ENCODE results near the gene TBC1D24.
"Not testable (repeated sequence)": the region's sequence is repeated elsewhere in the genome, so short reads cannot be mapped to it uniquely, and the experiment has no call there.

TBC1D24 gene

GRCh38 chr16:2539845-2540458, 65.0 kb downstream of the TBC1D24 start:
- not testable (repeated sequence) for DNase-seq; H3K27ac ChIP-seq (ENCODE audit: low read length)
- H3K79me2 ChIP-seq (ENCODE audit: low read length), result peaks cover 49% of the 10 kb centered on the region

GRCh38 chr16:2540912-2541311, 66.0 kb downstream of the TBC1D24 start:
- H3K9me2 ChIP-seq (replicated peaks; ENCODE audit: insufficient read depth, low read length); H3K9ac ChIP-seq (ENCODE audit: low read length); H3K4me2 ChIP-seq (ENCODE audit: low read depth, low read length); H3K27me3 ChIP-seq (replicated peaks; ENCODE audit: insufficient read depth, low read length); H3F3A ChIP-seq (ENCODE audit: insufficient read depth, low read length); H3K4me1 ChIP-seq (ENCODE audit: low read length); H3K27ac ChIP-seq (ENCODE audit: low read length); DNase-seq; H3K4me3 ChIP-seq (ENCODE audit: low read length); H3K36me3 ChIP-seq (replicated peaks; ENCODE audit: insufficient read depth, low read length); H3K9me3 ChIP-seq (replicated peaks; ENCODE audit: insufficient read depth, low read length); H2AFZ ChIP-seq (ENCODE audit: low read length); H4K20me1 ChIP-seq (ENCODE audit: insufficient read depth, low read length): not testable (repeated sequence)
- peaks cover 59% of the 10 kb centered on the region for H3K79me2 ChIP-seq (ENCODE audit: low read length)

More at GRCh38 chr16:2539845-2540458, 65.0 kb downstream of the TBC1D24 start:
- H3K4me3 ChIP-seq (ENCODE audit: low read length); H3K9me2 ChIP-seq (replicated peaks; ENCODE audit: insufficient read depth, low read length); H4K20me1 ChIP-seq (ENCODE audit: insufficient read depth, low read length); H3K27me3 ChIP-seq (replicated peaks; ENCODE audit: insufficient read depth, low read length); H3K36me3 ChIP-seq (replicated peaks; ENCODE audit: insufficient read depth, low read length); H3F3A ChIP-seq (ENCODE audit: insufficient read depth, low read length); H3K9ac ChIP-seq (ENCODE audit: low read length); H3K4me1 ChIP-seq (ENCODE audit: low read length); H2AFZ ChIP-seq (ENCODE audit: low read length); H3K4me2 ChIP-seq (ENCODE audit: low read depth, low read length); H3K9me3 ChIP-seq (replicated peaks; ENCODE audit: insufficient read depth, low read length): not testable (repeated sequence)
- TF ChIP-seq, protein P1, sequence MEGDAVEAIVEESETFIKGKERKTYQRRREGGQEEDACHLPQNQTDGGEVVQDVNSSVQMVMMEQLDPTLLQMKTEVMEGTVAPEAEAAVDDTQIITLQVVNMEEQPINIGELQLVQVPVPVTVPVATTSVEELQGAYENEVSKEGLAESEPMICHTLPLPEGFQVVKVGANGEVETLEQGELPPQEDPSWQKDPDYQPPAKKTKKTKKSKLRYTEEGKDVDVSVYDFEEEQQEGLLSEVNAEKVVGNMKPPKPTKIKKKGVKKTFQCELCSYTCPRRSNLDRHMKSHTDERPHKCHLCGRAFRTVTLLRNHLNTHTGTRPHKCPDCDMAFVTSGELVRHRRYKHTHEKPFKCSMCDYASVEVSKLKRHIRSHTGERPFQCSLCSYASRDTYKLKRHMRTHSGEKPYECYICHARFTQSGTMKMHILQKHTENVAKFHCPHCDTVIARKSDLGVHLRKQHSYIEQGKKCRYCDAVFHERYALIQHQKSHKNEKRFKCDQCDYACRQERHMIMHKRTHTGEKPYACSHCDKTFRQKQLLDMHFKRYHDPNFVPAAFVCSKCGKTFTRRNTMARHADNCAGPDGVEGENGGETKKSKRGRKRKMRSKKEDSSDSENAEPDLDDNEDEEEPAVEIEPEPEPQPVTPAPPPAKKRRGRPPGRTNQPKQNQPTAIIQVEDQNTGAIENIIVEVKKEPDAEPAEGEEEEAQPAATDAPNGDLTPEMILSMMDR (IDR thresholded peaks at IDR 0.05; ENCODE audit: low read length), result peak; percentile 6; the same call in 1 of the 2 replicates

DNA sequence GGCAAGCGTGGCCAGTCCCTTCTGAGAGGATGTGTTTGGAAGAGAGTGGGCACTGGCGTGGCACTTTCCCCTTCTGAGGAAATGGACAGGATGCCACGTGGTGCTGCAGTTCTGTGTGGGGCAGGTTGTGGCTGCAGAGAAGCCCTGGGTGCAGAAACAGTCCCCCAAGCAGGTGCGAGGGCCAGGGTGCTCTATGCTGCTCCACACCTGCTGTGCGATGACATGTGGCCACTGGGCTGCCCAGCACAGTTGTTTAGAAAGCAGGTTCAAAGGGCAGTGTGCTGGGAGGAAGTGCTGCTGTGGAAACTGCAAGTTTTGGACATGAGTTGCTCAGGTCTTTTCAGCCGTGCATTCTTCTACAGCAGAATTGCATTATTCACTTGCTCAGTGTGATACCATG, 66.5 kb downstream of the TBC1D24 start:
- not testable (repeated sequence) for H3K9me2 ChIP-seq (replicated peaks; ENCODE audit: insufficient read depth, low read length); H3K36me3 ChIP-seq (replicated peaks; ENCODE audit: insufficient read depth, low read length); H3K27ac ChIP-seq (ENCODE audit: low read length); H3K4me3 ChIP-seq (ENCODE audit: low read length); H4K20me1 ChIP-seq (ENCODE audit: insufficient read depth, low read length); H3K27me3 ChIP-seq (replicated peaks; ENCODE audit: insufficient read depth, low read length); DNase-seq; H3K4me2 ChIP-seq (ENCODE audit: low read depth, low read length); H3K9me3 ChIP-seq (replicated peaks; ENCODE audit: insufficient read depth, low read length); H3K9ac ChIP-seq (ENCODE audit: low read length); H3K4me1 ChIP-seq (ENCODE audit: low read length); H2AFZ ChIP-seq (ENCODE audit: low read length); H3F3A ChIP-seq (ENCODE audit: insufficient read depth, low read length)
- H3K79me2 ChIP-seq (ENCODE audit: low read length), result peaks cover 64% of the 10 kb centered on the region

GRCh38 chr16:2543771-2544170, 68.8 kb downstream of the TBC1D24 start:
- H2AFZ ChIP-seq (ENCODE audit: low read length); H4K20me1 ChIP-seq (ENCODE audit: insufficient read depth, low read length); H3K4me3 ChIP-seq (ENCODE audit: low read length); H3K9me2 ChIP-seq (replicated peaks; ENCODE audit: insufficient read depth, low read length); H3K9me3 ChIP-seq (replicated peaks; ENCODE audit: insufficient read depth, low read length); H3K9ac ChIP-seq (ENCODE audit: low read length); H3K4me2 ChIP-seq (ENCODE audit: low read depth, low read length); H3K27ac ChIP-seq (ENCODE audit: low read length); H3K36me3 ChIP-seq (replicated peaks; ENCODE audit: insufficient read depth, low read length); H3F3A ChIP-seq (ENCODE audit: insufficient read depth, low read length); H3K27me3 ChIP-seq (replicated peaks; ENCODE audit: insufficient read depth, low read length); DNase-seq; H3K4me1 ChIP-seq (ENCODE audit: low read length): not testable (repeated sequence)
- H3K79me2 ChIP-seq (ENCODE audit: low read length), result peaks cover 63% of the 10 kb centered on the region

- not testable (repeated sequence) for H3K4me1 ChIP-seq (ENCODE audit: low read length); H3K9ac ChIP-seq (ENCODE audit: low read length); H4K20me1 ChIP-seq (ENCODE audit: insufficient read depth, low read length); H3K27me3 ChIP-seq (replicated peaks; ENCODE audit: insufficient read depth, low read length); H2AFZ ChIP-seq (ENCODE audit: low read length); H3K4me3 ChIP-seq (ENCODE audit: low read length); H3K9me3 ChIP-seq (replicated peaks; ENCODE audit: insufficient read depth, low read length); H3K36me3 ChIP-seq (replicated peaks; ENCODE audit: insufficient read depth, low read length); DNase-seq; H3K27ac ChIP-seq (ENCODE audit: low read length); H3K4me2 ChIP-seq (ENCODE audit: low read depth, low read length); H3F3A ChIP-seq (ENCODE audit: insufficient read depth, low read length); H3K9me2 ChIP-seq (replicated peaks; ENCODE audit: insufficient read depth, low read length)
- peaks cover 19% of the 10 kb centered on the region for H3K79me2 ChIP-seq (ENCODE audit: low read length)
Observed at GRCh38 chr16:2550283-2550878, 75.5 kb downstream of the TBC1D24 start.

- H3F3A ChIP-seq (ENCODE audit: insufficient read depth, low read length); DNase-seq; H3K9me2 ChIP-seq (replicated peaks; ENCODE audit: insufficient read depth, low read length); H3K4me3 ChIP-seq (ENCODE audit: low read length); H3K4me1 ChIP-seq (ENCODE audit: low read length); H2AFZ ChIP-seq (ENCODE audit: low read length); H3K9ac ChIP-seq (ENCODE audit: low read length); H3K36me3 ChIP-seq (replicated peaks; ENCODE audit: insufficient read depth, low read length); H3K79me2 ChIP-seq (ENCODE audit: low read length); H3K4me2 ChIP-seq (ENCODE audit: low read depth, low read length); H3K9me3 ChIP-seq (replicated peaks; ENCODE audit: insufficient read depth, low read length); H4K20me1 ChIP-seq (ENCODE audit: insufficient read depth, low read length); H3K27me3 ChIP-seq (replicated peaks; ENCODE audit: insufficient read depth, low read length); H3K27ac ChIP-seq (ENCODE audit: low read length): not testable (repeated sequence)
Observed at GRCh38 chr16:2551420-2551889, 76.5 kb downstream of the TBC1D24 start.

DNA sequence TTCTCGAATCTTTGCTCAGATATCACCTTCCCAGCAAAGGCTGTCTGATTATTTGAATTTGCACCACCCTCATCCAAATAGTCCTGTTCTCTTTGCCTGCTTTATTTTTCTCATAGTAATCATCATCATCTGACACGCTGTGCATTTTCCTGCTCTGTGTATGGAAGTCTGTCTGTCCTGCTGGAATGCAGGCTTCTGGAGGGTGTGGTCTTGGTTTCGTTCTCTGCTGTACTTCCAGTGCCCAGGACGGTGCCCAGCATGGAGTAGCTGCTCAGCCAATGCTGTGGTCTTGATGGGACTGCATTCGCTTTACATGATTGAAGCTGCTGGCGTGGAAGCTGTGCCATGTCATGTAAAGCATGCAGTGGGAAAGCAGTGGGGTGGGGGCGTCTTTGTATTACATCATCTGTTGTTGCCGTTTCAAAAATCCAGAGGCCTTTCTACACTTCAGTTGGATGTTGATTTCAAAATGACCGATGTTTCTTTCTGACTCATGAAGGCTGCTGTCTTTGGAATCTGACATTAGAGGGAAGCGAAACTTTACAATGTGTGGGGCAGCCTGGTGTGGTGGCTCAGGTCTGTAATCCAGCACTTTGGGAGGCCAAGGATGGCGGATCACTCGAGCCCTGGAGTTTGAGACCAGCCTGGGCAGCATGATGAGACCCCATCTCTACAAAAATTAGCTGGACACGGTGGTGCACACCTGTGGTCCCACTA, 79.9 kb downstream of the TBC1D24 start:
- not testable (repeated sequence) for H3K27ac ChIP-seq (ENCODE audit: low read length); H3K79me2 ChIP-seq (ENCODE audit: low read length); H3F3A ChIP-seq (ENCODE audit: insufficient read depth, low read length); H3K4me3 ChIP-seq (ENCODE audit: low read length); H3K36me3 ChIP-seq (replicated peaks; ENCODE audit: insufficient read depth, low read length); H3K9ac ChIP-seq (ENCODE audit: low read length); H4K20me1 ChIP-seq (ENCODE audit: insufficient read depth, low read length); H3K9me2 ChIP-seq (replicated peaks; ENCODE audit: insufficient read depth, low read length); DNase-seq; H3K9me3 ChIP-seq (replicated peaks; ENCODE audit: insufficient read depth, low read length); H3K27me3 ChIP-seq (replicated peaks; ENCODE audit: insufficient read depth, low read length); H3K4me1 ChIP-seq (ENCODE audit: low read length); H3K4me2 ChIP-seq (ENCODE audit: low read depth, low read length); H2AFZ ChIP-seq (ENCODE audit: low read length)

Measured in MM.1S (cell line).